NCI-H748 treated with DMSO at 0.1 percent for 48 hours (cell line): ENCODE measurements around the gene CFAP44.
"Not testable (repeated sequence)": the region's sequence is repeated elsewhere in the genome, so short reads cannot be mapped to it uniquely, and the experiment has no call there.

Source experiments
- DNase-seq: peaks from one replicate; lab custom pipeline; 2025; lab: John Stamatoyannopoulos, UW

CFAP44 gene, protein sequence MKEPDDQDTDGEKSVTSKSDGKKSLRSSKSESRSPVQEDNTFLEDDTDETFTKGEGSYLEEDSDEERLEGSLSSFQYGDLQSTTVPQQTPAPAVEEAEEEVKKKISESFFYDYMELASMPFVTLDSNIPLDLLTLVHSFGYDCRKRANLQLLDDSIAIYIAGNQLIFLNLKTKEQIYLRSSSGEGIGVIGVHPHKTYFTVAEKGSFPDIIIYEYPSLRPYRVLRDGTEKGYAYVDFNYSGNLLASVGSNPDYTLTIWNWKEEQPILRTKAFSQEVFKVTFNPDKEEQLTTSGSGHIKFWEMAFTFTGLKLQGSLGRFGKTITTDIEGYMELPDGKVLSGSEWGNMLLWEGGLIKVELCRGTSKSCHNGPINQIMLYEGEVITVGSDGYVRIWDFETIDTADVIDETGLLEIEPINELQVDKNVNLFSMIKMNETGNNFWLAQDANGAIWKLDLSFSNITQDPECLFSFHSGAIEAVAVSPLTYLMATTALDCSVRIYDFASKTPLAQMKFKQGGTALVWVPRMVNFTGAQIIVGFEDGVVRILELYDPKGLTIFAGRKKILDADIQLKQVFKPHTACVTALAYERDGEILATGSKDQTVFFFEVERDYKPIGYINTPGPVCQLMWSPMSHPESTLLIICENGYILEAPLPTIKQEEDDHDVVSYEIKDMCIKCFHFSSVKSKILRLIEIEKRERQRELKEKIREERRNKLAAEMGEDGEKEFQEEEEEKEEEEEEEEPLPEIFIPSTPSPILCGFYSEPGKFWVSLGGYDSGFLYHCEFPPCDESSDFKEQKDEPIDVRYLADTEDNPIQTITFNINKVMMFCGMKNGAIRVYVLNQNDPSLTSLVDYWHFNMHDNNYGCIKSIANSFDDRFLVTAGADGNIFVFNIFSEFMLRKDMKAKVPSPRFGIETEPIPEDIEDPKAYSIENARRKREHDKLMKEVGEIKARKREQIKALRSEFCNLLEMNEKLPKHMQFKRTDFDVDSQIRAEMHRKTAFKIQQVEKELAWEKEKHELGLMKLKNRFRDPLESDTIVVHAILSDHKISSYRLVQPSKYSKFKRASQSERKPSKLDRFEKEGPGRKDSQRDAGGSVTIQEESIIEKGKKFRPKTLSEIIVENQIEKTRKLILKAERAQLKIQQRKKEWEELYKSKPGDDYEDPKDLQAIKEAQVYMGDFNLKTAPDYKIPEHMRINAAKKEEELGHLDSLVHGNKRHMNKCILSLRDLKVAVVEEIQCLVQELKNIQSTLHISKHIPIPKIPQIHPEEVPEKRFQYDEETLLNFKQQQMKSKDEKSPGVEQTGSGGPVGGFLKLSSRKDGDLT (N-terminal part only)

DNA sequence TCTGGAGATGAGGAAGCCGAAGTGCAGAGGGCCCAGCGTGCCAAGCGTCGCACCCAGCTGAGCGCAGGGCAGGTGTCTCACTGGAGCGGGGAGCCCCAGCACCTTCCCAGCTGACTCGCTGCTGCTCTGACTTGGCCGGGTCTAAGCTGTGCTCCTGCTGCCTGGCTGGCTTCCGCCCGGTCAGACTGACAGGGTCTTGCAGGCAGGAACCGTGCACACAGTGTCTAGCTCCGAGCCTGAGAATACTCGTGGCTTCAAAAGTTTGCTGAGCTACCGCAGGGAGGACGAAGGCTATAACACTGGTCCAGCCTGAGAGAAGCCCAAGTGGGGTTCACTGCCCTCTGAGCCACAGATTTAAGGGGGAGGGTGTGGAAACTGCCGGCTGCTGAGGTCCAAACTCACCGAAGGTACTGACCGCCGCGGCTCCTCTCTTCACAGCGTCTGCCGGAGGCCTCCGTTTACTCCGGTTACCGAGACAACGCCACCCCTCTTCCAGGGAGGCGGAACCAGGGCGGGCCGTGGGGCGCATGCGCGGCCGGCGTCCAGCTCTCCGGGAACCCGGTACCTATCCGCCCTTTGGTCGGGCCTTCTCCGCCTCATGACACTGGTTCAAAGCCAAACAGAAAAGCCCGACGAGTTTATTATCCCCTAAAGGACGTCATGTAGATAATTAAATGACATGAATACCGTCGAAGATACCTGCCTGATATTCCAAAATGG, at the start of gene CFAP44:
Gene CFAP44 (minus strand): TSS at position 443 of the 720 bp plus-strand sequence. CDS start 7,829 bp downstream, outside the sequence.
- no peak for DNase-seq

DNA sequence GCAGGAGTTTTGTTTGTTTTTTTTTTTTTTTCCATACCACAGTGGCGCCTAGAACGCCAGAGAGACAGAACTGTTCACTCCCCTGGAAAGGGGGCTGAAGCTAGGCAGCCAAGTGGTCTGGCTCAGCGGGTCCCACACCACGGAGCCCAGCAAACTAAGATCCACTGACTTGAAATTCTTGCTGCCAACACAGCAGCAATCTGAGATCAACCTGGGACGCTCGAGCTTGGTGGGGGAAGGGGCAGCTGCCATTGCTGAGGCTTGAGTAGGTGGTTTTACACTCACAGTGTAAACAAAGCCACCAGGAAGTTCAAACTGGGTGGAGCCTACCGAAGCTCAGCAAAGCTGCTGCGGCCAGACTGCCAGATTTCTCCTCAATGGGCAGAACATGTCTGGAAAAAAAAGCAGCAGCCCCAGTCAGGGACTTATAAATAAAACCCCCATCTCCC, 43.9 kb upstream of the CFAP44 start:
- DNase-seq, result no peak

DNA sequence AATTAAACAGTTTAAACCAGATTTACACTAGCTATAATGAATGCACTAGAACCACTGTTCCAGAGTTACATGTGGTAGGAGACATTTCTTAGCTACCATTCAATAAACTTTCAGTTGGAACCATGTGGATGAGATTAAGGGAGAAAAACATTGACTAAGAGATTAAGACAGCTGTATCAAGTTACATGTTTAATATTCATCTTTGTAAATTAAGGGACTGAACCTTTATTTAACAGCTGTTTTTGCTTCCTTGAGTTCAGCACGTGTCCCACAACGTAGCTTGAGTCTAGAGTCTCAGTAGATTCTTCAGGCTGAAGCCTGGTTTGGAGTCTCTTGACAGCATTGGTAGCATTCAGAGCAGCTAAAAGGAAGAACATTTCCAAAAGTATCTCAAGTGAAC, 27.2 kb upstream of the CFAP44 start:
- DNase-seq, result no peak

DNA sequence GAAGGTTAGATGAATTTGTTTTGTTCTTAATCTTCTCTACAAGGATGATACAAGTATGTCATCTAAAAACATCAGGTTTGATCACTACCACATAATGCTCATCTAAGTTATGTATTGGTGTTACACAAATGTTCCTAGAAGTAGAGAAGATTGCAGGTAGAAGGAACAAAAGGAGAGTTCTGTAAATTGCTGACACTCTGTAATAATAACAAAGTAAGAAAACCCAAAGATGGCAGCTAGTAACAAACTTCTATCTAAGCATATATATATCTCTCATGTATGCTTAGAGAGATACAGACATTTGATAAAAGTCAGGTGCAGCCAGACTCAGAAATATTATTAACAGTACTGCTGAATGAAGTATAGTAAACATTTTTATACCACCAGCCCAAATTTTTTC, 20.2 kb upstream of the CFAP44 start:
- no peak for DNase-seq

DNA sequence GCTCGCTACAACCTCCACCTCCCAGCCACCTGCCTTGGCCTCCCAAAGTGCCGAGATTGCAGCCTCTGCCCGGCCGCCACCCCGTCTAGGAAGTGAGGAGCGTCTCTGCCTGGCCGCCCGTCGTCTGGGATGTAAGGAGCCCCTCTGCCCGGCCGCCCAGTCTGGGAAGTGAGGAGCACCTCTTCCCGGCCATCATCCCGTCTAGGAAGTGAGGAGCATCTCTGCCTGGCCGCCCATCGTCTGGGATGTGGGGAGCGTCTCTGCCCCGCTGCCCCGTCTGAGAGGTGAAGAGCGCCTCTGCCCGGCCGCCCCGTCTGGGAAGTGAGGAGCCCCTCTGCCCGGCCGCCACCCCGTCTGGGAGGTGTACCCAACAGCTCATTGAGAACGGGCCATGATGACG, 17.3 kb upstream of the CFAP44 start:
- DNase-seq, result not testable (repeated sequence)

DNA sequence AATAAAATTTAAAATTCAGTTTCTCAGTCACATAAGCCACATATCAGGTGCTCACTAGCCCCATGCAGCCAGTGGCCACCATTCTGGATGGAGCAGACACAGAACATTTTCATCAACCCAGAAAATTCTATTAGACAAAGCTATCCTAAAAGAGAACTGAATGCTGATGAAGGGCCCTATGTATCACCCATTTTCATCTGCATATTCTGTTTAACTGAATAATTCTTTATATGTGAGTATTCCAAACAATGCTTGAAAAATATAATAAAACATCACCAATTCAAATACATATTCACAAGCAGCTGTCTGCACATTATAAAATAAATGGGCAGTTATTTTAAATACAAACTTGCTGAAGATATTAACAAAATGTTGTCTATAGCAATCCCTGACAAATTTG, 14.2 kb upstream of the CFAP44 start:
- DNase-seq, result no peak

DNA sequence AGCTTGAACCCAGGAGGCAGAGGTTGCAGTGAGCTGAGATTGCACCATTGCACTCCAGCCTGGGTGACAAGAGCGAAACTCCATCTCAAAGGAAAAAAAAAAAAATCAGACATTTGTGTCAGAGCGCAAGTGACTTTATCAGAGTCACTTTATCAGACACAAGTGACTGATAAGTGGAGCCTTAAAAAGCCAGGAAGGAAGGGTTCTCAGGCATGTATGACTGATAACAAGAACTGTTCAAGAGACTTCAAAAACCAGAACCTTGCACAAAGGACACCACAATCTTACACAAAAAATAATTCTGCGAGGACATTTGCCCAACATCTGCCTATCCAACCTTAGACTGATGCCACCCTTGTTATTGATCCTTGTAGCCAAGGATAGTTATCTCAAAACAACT, 13.3 kb upstream of the CFAP44 start:
- no peak for DNase-seq

DNA sequence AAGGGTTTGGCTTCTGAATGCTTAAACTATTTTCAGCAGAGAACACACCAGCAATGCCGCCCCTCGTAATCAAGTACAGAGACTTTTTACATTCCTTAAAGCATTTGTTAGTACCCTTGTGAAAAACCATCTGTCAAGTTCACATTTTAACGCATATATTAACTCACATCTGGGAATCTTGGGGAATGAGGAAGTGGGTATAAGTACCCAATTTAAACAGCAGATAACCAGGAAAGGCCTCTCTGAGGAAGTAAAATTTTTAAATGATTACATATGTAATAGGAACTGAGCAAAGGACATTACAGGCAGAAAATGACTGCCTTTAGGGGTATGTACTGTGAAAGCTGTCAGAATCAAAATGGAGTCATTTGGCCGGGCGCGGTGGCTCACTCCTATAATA, 12.8 kb upstream of the CFAP44 start:
- no peak for DNase-seq

DNA sequence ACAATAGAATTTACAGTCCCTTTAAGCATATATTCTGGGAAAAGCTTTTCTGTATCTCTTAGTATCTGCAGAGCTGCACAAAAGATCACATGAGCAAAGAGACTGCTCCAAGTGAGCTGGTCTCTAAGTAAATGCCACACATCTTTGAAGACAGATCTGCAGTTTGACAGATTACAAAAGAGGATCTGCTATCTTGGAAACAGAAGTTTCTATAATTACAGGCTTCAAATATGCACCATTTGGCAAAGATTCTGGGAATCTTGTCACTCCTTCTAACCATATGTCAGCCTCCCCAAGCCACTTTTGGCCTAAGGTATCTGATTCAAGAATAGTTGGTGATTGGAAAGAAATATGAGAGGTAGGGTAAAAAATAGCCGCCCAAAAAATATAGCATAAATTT, 9.6 kb upstream of the CFAP44 start:
- no peak for DNase-seq

DNA sequence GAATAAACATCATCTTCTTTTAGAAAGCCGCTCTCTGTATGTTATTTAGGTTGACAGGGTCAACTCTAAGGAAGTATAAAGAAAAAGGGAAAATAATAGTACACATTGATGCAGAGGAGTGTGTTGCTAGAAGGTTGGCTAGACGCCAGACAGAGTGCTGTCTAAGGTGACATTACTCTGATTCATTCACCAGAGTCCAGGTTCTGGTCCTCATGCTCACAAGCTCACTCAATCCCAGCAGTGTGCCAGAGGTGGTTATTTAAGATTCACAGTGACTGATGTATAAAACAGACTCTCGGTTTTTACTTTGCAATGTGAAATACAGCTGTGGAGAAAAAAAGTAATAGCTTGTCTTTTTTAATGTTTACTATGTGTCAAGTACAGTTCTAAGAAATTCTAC, 1.7 kb downstream of the CFAP44 start:
- DNase-seq, result no peak

DNA sequence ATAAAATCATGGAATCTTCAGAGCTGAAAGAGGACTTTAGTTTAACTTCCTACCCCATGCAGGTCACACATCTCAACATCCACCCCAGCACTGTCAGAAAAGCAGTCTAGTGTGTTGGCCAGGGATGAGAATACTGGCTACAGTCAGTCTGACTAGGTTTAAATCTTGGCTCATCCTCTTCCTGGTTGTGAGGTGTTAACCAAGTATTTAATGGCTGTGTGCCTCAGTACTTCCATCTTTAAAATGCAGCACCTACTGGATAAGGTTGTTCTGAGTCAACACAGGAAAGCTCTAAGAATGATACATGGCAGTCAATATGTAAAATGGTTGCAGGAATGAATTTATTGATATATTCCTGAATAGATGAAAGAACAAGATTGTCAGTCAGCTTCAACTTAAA, 3.1 kb downstream of the CFAP44 start:
- no peak for DNase-seq

DNA sequence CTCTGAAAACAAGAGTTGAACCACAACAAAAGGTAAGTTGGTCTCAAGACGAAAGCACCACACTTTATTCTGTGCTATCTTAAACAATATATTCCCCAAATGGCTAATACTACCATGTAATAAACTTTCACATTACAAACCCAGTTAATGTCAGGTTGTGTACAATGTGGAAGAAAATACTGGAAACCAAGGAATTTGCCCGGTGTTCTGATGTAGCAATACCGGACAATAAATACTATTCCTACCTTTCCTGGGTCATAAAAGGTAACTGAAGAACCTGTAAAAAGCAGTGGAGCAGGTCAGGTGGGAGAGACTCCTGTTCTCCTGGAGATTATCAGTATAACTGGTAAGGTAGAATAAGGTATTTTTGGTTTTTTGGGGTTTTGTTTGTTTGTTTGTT, 3.9 kb downstream of the CFAP44 start:
- no peak for DNase-seq

DNA sequence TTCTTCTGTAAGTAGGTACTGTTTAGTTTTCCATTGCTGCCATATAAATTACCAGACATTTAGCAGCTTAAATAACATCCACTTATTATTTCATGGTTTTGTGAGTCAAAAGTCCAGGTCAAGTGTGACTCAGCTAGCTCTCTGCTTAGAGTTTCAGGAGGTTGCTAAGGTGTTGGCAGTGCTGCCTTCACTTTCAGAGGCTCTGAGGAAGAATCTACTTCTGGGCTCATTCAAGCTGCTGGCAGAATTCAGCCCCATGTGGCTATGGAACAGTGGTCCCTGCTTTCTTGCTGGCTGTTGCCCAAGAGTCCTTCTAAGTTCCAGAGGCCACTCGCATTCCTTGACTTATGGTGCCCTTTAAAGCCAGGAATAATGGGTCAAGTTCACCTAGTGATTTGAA, 4.5 kb downstream of the CFAP44 start:
- no peak for DNase-seq

DNA sequence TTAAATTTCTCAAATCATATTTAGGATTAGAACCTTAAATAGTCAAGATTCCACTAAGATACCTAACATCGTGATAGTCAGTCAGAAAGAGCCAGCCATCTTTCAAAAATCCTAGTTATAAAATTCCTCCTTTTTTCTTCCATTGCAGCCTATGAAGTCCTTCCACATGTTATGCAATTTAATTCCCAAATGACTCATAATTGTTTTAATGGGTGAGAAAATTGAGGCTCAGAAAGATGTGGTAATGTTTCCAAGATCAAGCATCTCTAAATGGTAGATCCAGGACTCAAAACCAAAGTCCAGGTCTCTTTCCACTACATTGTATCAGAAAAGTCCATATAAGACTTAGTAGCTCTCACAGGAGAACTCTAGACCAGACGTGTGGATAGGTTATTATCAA, 9.5 kb downstream of the CFAP44 start:
- no peak for DNase-seq

DNA sequence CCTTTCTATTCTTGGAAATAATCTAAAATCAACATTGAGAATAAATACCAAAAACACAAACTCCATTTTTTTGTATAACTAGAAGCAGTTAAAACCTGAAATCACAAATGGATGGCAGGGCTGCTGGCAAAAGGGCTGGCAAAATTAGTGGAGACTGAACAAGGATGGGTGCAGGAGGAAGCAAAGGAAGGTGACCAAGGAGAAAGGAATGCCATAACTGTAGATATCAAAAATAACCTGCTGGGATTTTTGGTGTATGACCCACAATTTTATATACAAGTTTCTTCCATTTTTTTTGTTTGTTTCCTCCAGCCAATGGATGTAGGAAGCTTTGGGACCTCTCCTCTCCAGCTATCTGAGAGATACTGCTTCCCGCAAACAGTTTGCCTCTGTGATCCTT, 12.7 kb downstream of the CFAP44 start:
- DNase-seq, result no peak

DNA sequence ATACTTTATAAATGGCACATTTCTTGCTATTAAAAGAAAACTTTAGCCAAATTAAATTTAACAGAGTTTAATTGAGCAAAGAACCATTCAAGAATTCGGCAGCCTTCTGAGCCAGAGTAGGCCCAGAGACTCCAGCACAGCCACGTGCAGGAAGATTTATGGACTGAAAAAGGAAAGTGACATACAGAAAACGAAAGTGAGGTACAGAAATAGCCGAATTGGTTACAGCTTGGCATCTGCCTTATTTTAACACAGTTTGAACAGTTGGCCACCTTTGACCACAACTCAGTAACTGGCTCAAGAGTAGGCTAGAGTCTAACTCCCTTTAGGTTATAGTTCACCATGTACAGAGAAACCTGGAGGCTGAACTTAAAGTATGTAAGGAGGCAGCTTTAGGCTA, 17.6 kb downstream of the CFAP44 start:
- no peak for DNase-seq

DNA sequence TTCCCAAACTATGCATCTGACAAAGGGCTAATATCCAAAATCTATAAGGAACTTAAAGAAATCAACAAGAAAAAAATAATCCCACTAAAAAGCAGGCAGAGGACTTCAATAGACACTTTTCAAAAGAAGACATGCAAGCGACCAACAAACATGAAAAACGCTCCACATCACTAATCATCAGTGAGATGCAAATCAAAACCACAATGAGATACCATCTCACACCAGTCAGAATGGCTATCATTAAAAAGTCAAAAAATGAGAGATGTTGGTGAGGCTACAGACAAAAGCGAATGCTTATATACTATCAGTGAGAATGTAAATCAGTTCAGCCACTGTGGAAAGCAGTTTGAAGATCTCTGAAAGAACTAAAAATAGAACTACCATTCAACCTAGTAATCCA, 20.2 kb downstream of the CFAP44 start:
- no peak for DNase-seq

DNA sequence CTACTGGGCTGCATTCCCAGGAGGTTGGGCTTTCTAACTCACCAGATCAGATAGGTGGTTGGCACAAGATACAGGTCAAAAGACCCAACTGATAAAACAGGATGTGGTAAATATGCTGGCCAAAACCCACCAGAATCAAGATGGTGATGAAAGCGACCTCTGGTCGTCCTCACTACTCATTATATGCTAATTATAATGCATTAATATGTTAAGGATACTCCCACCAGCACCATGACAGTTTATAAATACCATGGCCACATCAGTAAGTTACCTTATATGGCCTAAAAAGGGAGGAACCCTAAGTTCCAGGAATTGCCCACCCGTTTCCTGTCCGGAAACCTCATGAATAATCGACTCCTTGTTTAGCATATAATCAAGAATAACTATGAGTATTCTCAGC, 31.6 kb downstream of the CFAP44 start:
- DNase-seq, result no peak

DNA sequence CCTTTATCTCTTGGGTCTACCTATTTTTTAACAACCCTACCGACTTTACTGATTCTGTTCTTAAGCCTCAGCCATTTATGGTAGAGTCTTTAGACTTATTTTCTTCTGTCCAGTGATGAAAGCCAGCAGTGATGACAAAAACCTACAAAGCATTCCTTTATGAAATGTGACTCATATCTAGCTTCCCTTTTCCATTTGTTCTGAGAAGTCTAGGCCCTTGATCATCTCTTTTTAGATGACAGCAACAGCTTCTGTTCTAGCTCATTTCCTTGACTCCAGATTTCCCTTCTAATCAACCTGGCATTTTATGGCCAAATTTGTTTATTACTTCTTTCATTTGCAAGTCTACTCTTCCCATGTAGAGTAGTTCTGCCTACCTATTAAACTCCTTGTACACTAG, 36.1 kb downstream of the CFAP44 start:
- no peak for DNase-seq

DNA sequence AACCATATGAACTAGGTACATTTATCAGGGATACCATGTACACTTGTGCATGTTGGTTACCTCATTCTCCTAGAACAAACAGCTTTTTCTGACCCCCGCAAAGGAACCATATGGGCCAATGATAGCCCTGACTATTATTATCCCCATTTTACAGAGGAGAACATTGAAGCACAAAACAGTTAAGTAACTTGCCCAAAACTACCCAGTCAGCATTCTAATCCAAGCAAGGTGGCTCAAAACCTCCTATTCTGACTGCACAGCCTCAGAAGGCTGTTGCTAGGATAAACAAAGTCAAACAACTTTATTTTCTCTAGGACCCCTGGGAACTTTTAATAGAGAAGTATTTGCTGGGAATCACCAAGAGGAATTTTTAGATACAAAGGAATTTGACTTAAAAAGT, 36.7 kb downstream of the CFAP44 start:
- no peak for DNase-seq
